Loucy (cell line): ENCODE data around the gene SUCLG2.

Experiments
- H2AFZ ChIP-seq: fragments of 200-600 bp; sonication (generic); 2 replicates; pipeline ENCODE4 v1.6.0; 2016; ENCODE audit warnings: antibody characterized with exemption, mild to moderate bottlenecking, low read length, moderate library complexity
- H3F3A ChIP-seq: fragments of 200-600 bp; 2 replicates; pipeline ENCODE4 v1.6.0; 2016; ENCODE audit warnings: antibody characterized with exemption, low read depth, mild to moderate bottlenecking
- H3K27me3 ChIP-seq: fragments of 200-600 bp; sonication (generic); 2 replicates; pipeline ENCODE4 v1.6.1; 2014; ENCODE audit warnings: low read length, mild to moderate bottlenecking; ENCODE audit not compliant: insufficient read depth, poor library complexity, severe bottlenecking
- H3K36me3 ChIP-seq: fragments of 200-600 bp; sonication (generic); 2 replicates; pipeline ENCODE4 v1.6.1; 2016; ENCODE audit warnings: low read length; ENCODE audit not compliant: insufficient read depth
- H3K4me1 ChIP-seq: fragments of 200-600 bp; sonication (generic); 2 replicates; pipeline ENCODE4 v1.5.1; 2014; ENCODE audit warnings: low read length, mild to moderate bottlenecking; ENCODE audit not compliant: insufficient read depth, poor library complexity, severe bottlenecking
- H3K4me2 ChIP-seq: fragments of 200-600 bp; sonication (generic); 2 replicates; pipeline ENCODE4 v1.6.0; 2014; ENCODE audit warnings: antibody characterized with exemption, low read length, low read depth, mild to moderate bottlenecking; ENCODE audit not compliant: poor library complexity, severe bottlenecking
- H3K4me3 ChIP-seq: fragments of 200-600 bp; sonication (generic); 2 replicates; pipeline ENCODE4 v1.5.1; 2014; ENCODE audit warnings: low read length, mild to moderate bottlenecking, mixed read lengths; ENCODE audit not compliant: poor library complexity, severe bottlenecking
- H3K79me2 ChIP-seq: fragments of 200-600 bp; sonication (generic); 2 replicates; pipeline ENCODE4 v1.6.1; 2014; ENCODE audit warnings: low read length; ENCODE audit not compliant: insufficient read depth
- H3K9ac ChIP-seq: fragments of 200-600 bp; sonication (generic); 2 replicates; pipeline ENCODE4 v1.6.0; 2014; ENCODE audit warnings: mild to moderate bottlenecking, low read depth, low read length, moderate library complexity; ENCODE audit not compliant: poor library complexity, severe bottlenecking
- H3K9me2 ChIP-seq: fragments of 200-600 bp; sonication (generic); replicated peaks from 2 replicates; pipeline ENCODE4 v1.6.1; 2016; ENCODE audit warnings: low read depth, low read length, mixed read lengths
- H3K9me3 ChIP-seq: fragments of 200-600 bp; sonication (generic); 2 replicates; pipeline ENCODE4 v1.6.1; 2014; ENCODE audit warnings: mild to moderate bottlenecking, antibody characterized with exemption, low read length, low read depth; ENCODE audit not compliant: insufficient read depth
- H4K20me1 ChIP-seq: fragments of 200-600 bp; sonication (generic); 2 replicates; pipeline ENCODE4 v1.6.0; 2014; ENCODE audit warnings: antibody characterized with exemption, low read length, mild to moderate bottlenecking; ENCODE audit not compliant: insufficient read depth, poor library complexity, severe bottlenecking
- CTCF ChIP-seq: fragments of 200-600 bp; sonication (generic); conservative IDR thresholded peaks from 2 replicates; pipeline ENCODE4 v1.5.1; 2014; ENCODE audit warnings: mild to moderate bottlenecking, antibody characterized with exemption, low read length
- EZH2phosphoT487 ChIP-seq: fragments of 200-600 bp; IDR thresholded peaks from 2 replicates; pipeline ENCODE4 v1.6.1; 2018; ENCODE audit warnings: antibody characterized with exemption, mild to moderate bottlenecking, moderate library complexity, borderline replicate concordance

Gene SUCLG2

DNA sequence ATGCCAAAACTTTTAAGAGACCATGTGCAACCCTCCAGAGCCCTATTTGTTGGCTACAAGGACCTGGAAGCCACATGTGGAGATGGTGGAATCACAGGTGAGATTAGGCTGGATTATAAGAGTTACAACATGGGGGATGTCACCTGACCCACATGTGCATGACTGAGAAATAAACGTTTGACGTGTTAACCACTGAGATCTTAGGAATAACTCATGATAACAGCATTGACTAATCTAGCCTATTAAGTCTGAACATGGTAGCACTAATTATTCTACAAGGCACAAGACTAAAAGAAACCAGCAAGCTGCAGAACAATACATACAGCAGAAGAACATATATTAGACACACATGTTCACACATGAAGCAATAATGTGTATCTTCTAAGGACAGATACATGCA is 38.4 kb downstream of the SUCLG2 start:
- peaks cover 3% of the 10 kb centered on the region; the same call in 1 of the 2 replicates for H3K36me3 ChIP-seq
- H3K9me3 ChIP-seq: no peaks in the 10 kb centered on the region
- H3K27me3 ChIP-seq: no peaks in the 10 kb centered on the region
- no peaks in the 10 kb centered on the region for H4K20me1 ChIP-seq
- TF ChIP-seq CTCF (no peak), EZH2phosphoT487 (no peak)
- H3K9ac ChIP-seq: no peak overlapping the region
- no peak overlapping the region for H2AFZ ChIP-seq
- no peaks in the 10 kb centered on the region for H3K9me2 ChIP-seq
- no peaks in the 10 kb centered on the region for H3K79me2 ChIP-seq
- no peaks in the 10 kb centered on the region for H3F3A ChIP-seq
- no peaks in the 10 kb centered on the region for H3K4me1 ChIP-seq
- H3K4me2 ChIP-seq: no peak overlapping the region
- no peak overlapping the region for H3K4me3 ChIP-seq

- H3K79me2 ChIP-seq: no peaks in the 10 kb centered on the region
- no peak overlapping the region for H3K9ac ChIP-seq
- no peaks in the 10 kb centered on the region for H3K27me3 ChIP-seq
- H3K4me2 ChIP-seq: no peak overlapping the region
- no peak overlapping the region for H3K4me3 ChIP-seq
- no peaks in the 10 kb centered on the region for H3K4me1 ChIP-seq
- H2AFZ ChIP-seq: no peak overlapping the region
- peaks cover 3% of the 10 kb centered on the region; the same call in 1 of the 2 replicates for H3K36me3 ChIP-seq
- no peak for TF ChIP-seq EZH2phosphoT487
- TF ChIP-seq CTCF: no peak
- no peaks in the 10 kb centered on the region for H3K9me3 ChIP-seq
- H3F3A ChIP-seq: no peaks in the 10 kb centered on the region
- H4K20me1 ChIP-seq: no peaks in the 10 kb centered on the region
- H3K9me2 ChIP-seq: no peaks in the 10 kb centered on the region
These were observed 40.2 kb downstream of the SUCLG2 start for GRCh38 chr3:67614195-67614594.

GRCh38 chr3:67610458-67610857 is 44.0 kb downstream of the SUCLG2 start:
- Histone ChIP-seq H3K27me3 (no peaks in the 10 kb centered on the region), H3K36me3 (peaks cover 10% of the 10 kb centered on the region; the same call in 1 of the 2 replicates), H4K20me1 (no peaks in the 10 kb centered on the region), H3K79me2 (no peaks in the 10 kb centered on the region), H3K4me3 (no peak overlapping the region), H3F3A (no peaks in the 10 kb centered on the region), H3K4me1 (no peaks in the 10 kb centered on the region), H3K9me3 (no peaks in the 10 kb centered on the region), H3K4me2 (no peak overlapping the region), H2AFZ (no peak overlapping the region), H3K9ac (no peak overlapping the region), H3K9me2 (no peaks in the 10 kb centered on the region)
- no peak for TF ChIP-seq EZH2phosphoT487
- TF ChIP-seq CTCF: no peak
